ENCODE results near the gene KANK3.
"Not testable (repeated sequence)": the region's sequence is repeated elsewhere in the genome, so short reads cannot be mapped to it uniquely, and the experiment has no call there.

KANK3 gene

GRCh38 chr19:8377598-8377997, 34.5 kb upstream of the KANK3 start:
- FAIRE-seq (no peak), DNase-seq (ENCODE audit: insufficient read length) (no peak)
- TF ChIP-seq POLR2AphosphoS5 (IDR thresholded peaks at IDR 0.05; ENCODE audit: low read depth, low read length) (no peak), TAF1 (IDR thresholded peaks at IDR 0.05; ENCODE audit: borderline replicate concordance, low read depth, low read length) (no peak), POLR2A (IDR thresholded peaks at IDR 0.05; ENCODE audit: low read depth, low read length) (no peak)

GRCh38 chr19:8376373-8376974, 33.4 kb upstream of the KANK3 start:
- FAIRE-seq; DNase-seq (ENCODE audit: insufficient read length): not testable (repeated sequence)

GRCh38 chr19:8375766-8376165, 32.7 kb upstream of the KANK3 start:
- DNase-seq (ENCODE audit: insufficient read length); FAIRE-seq: not testable (repeated sequence)

- DNase-seq (ENCODE audit: insufficient read length) (no peak), FAIRE-seq (no peak)
- TF ChIP-seq POLR2AphosphoS5 (IDR thresholded peaks at IDR 0.05; ENCODE audit: low read depth, low read length) (no peak), POLR2A (IDR thresholded peaks at IDR 0.05; ENCODE audit: low read depth, low read length) (no peak), TAF1 (IDR thresholded peaks at IDR 0.05; ENCODE audit: borderline replicate concordance, low read depth, low read length) (no peak)
Observed at GRCh38 chr19:8373867-8374813, 31.1 kb upstream of the KANK3 start.

- FAIRE-seq = no peak
- no peak for DNase-seq (ENCODE audit: insufficient read length)
- TF ChIP-seq TAF1 (IDR thresholded peaks at IDR 0.05; ENCODE audit: borderline replicate concordance, low read depth, low read length) = no peak
- TF ChIP-seq POLR2AphosphoS5 (IDR thresholded peaks at IDR 0.05; ENCODE audit: low read depth, low read length) = no peak
- no peak for TF ChIP-seq POLR2A (IDR thresholded peaks at IDR 0.05; ENCODE audit: low read depth, low read length)
Observed at GRCh38 chr19:8371011-8371804, 28.1 kb upstream of the KANK3 start.

- TF ChIP-seq TAF1 (IDR thresholded peaks at IDR 0.05; ENCODE audit: borderline replicate concordance, low read depth, low read length) (no peak), POLR2AphosphoS5 (IDR thresholded peaks at IDR 0.05; ENCODE audit: low read depth, low read length) (no peak), POLR2A (IDR thresholded peaks at IDR 0.05; ENCODE audit: low read depth, low read length) (no peak)
- DNase-seq (ENCODE audit: insufficient read length) (no peak), FAIRE-seq (no peak)
Observed at GRCh38 chr19:8370176-8371010, 27.3 kb upstream of the KANK3 start.

GRCh38 chr19:8367327-8368001, 24.4 kb upstream of the KANK3 start:
- DNase-seq (ENCODE audit: insufficient read length) = no peak
- TF ChIP-seq POLR2A (IDR thresholded peaks at IDR 0.05; ENCODE audit: low read depth, low read length) (no peak), TAF1 (IDR thresholded peaks at IDR 0.05; ENCODE audit: borderline replicate concordance, low read depth, low read length) (no peak), POLR2AphosphoS5 (IDR thresholded peaks at IDR 0.05; ENCODE audit: low read depth, low read length) (no peak)
- FAIRE-seq = no peak

GRCh38 chr19:8366961-8367326, 23.9 kb upstream of the KANK3 start:
- TF ChIP-seq TAF1 (IDR thresholded peaks at IDR 0.05; ENCODE audit: borderline replicate concordance, low read depth, low read length) (no peak), POLR2A (IDR thresholded peaks at IDR 0.05; ENCODE audit: low read depth, low read length) (no peak), POLR2AphosphoS5 (IDR thresholded peaks at IDR 0.05; ENCODE audit: low read depth, low read length) (no peak)
- no peak for DNase-seq (ENCODE audit: insufficient read length)

GRCh38 chr19:8366121-8366581, 23.1 kb upstream of the KANK3 start:
- no peak for DNase-seq (ENCODE audit: insufficient read length)
- no peak for FAIRE-seq
- TF ChIP-seq POLR2AphosphoS5 (IDR thresholded peaks at IDR 0.05; ENCODE audit: low read depth, low read length) (no peak), TAF1 (IDR thresholded peaks at IDR 0.05; ENCODE audit: borderline replicate concordance, low read depth, low read length) (no peak), POLR2A (IDR thresholded peaks at IDR 0.05; ENCODE audit: low read depth, low read length) (no peak)

More at GRCh38 chr19:8366961-8367326, 23.9 kb upstream of the KANK3 start:
- no peak for FAIRE-seq
